Measurements from ENCODE around the gene GABRA5.

The GABRA5 gene

DNA sequence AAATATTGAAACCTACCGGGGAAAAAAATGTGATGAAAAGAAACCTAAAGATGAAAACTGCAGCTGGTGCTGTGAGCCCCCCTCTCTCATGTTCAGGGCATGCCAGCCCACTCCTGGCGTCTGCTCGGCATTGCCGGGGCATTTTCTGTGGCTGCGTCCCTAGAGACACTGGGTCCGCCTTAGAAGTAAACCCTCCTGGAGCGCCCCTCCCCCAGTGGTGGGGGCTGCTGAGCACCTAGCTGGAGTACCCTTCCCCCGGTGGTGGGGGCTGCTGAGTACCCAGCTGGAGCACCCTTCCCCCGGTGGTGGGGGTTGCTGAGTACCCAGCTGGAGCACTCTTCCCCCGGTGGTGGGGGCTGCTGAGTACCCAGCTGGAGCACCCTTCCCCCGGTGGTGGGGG lies 24.5 kb upstream of the GABRA5 start:
- no peaks in the 10 kb centered on the region for H3K36me3 ChIP-seq
- H3K4me3 ChIP-seq (ENCODE audit: low read depth, low read length) = no peak overlapping the region
- H3K4me1 ChIP-seq = no peaks in the 10 kb centered on the region
- no peak for DNase-seq
- TF ChIP-seq CTCF (IDR thresholded peaks at IDR 0.05; ENCODE audit: low read depth, low read length) = no peak
- no peaks in the 10 kb centered on the region for H3K9me3 ChIP-seq
- peaks cover 23% of the 10 kb centered on the region for H3K27me3 ChIP-seq

DNA sequence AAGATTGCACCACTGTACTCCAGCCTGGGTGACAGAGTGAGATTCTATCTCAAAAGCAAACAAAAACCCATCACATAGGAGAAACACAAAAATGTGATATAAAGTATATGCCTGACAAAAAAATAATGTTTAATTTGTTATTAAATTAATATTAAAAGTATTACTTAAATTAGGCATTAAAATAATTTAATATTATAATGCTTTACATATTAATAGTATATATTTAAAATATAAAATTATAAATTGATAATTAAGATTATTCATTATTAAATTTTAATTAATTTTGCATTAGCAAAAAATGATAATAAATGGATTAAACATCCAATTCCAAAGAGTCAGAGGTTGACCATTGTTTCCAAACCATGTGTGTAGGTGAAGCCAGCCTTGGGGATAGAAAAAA lies 22.0 kb upstream of the GABRA5 start:
- Histone ChIP-seq H3K27me3 (peaks cover 17% of the 10 kb centered on the region), H3K9me3 (no peaks in the 10 kb centered on the region), H3K36me3 (no peaks in the 10 kb centered on the region), H3K4me3 (ENCODE audit: low read depth, low read length) (no peak overlapping the region), H3K4me1 (no peaks in the 10 kb centered on the region)
- TF ChIP-seq CTCF (IDR thresholded peaks at IDR 0.05; ENCODE audit: low read depth, low read length) = no peak
- DNase-seq = no peak

DNA sequence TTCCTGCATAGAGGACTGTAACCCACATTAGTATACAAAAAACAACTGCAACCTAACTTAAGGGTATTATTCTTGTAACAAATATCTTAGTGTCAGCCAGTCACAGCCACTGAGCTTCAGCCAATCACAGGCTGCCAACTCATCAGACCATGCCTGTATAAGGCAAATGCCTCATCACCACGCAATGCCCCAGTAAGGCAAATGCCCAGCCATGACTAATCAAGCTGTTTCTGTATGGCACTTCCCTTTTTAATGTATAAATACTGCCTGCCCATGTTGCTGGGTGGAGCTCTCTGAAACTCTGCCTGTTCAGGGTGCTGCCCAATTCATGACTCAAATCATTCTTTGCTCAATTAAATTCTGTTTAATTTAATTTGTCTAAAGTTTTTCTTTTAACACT lies 18.4 kb upstream of the GABRA5 start:
- DNase-seq = no peak
- TF ChIP-seq CTCF (IDR thresholded peaks at IDR 0.05; ENCODE audit: low read depth, low read length) = no peak
- Histone ChIP-seq H3K4me3 (ENCODE audit: low read depth, low read length) (no peak overlapping the region), H3K27me3 (peaks cover 3% of the 10 kb centered on the region; the same call in 1 of the 2 replicates), H3K4me1 (no peaks in the 10 kb centered on the region), H3K36me3 (no peaks in the 10 kb centered on the region), H3K9me3 (no peaks in the 10 kb centered on the region)

GRCh38 chr15:26850161-26850560 lies 16.7 kb upstream of the GABRA5 start:
- DNase-seq = no peak
- Histone ChIP-seq H3K4me1 (no peaks in the 10 kb centered on the region), H3K9me3 (no peaks in the 10 kb centered on the region), H3K4me3 (ENCODE audit: low read depth, low read length) (no peak overlapping the region), H3K27me3 (peaks cover 3% of the 10 kb centered on the region; the same call in 1 of the 2 replicates), H3K36me3 (no peaks in the 10 kb centered on the region)
- no peak for TF ChIP-seq CTCF (IDR thresholded peaks at IDR 0.05; ENCODE audit: low read depth, low read length)

GRCh38 chr15:26852980-26853379 lies 13.9 kb upstream of the GABRA5 start:
- peaks cover 3% of the 10 kb centered on the region; the same call in 1 of the 2 replicates for H3K27me3 ChIP-seq
- H3K36me3 ChIP-seq = no peaks in the 10 kb centered on the region
- no peaks in the 10 kb centered on the region for H3K4me1 ChIP-seq
- no peak overlapping the region for H3K4me3 ChIP-seq (ENCODE audit: low read depth, low read length)
- no peaks in the 10 kb centered on the region for H3K9me3 ChIP-seq
- TF ChIP-seq CTCF (IDR thresholded peaks at IDR 0.05; ENCODE audit: low read depth, low read length) = peak; percentile 16; the same call in 1 of the 2 replicates
- DNase-seq = no peak

DNA sequence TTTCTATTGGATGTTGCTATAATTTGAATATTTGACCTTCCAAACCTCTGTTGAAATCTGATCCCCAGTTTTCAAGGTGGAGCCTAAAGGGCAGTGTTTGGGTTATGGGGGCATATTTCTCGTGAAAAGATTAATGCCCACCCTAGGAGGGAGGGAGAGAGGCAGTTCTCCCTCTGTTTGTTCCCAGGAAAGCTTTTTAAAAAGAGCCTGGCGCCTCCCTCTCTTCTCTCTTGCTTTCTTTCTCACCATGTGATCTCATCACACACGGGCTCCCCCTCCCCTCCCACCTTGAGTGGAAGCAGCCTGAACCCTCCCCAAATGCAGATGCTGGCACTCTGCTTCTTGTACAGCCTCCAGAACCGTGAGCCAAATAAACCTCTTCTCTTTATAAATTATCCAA lies 12.4 kb upstream of the GABRA5 start:
- no peaks in the 10 kb centered on the region for H3K36me3 ChIP-seq
- peaks cover 3% of the 10 kb centered on the region; the same call in 1 of the 2 replicates for H3K27me3 ChIP-seq
- TF ChIP-seq CTCF (IDR thresholded peaks at IDR 0.05; ENCODE audit: low read depth, low read length) = no peak
- DNase-seq = no peak
- no peaks in the 10 kb centered on the region for H3K9me3 ChIP-seq
- H3K4me3 ChIP-seq (ENCODE audit: low read depth, low read length) = no peak overlapping the region
- no peaks in the 10 kb centered on the region for H3K4me1 ChIP-seq
